ENCODE results near the gene SYNGR3.
"Not testable (repeated sequence)": the region's sequence is repeated elsewhere in the genome, so short reads cannot be mapped to it uniquely, and the experiment has no call there.

The SYNGR3 gene

GRCh38 chr16:1959269-1960039 lies 30.3 kb upstream of the SYNGR3 start, which contains the start of gene NDUFB10:
TSS of gene NDUFB10 (plus strand) at chr16:1959538. CDS start at chr16:1959625, 87 bp downstream.
- peak; percentile 69 to 76 for DNase-seq

- peak in 1 of 2 experiments; percentile 15 for DNase-seq
These were observed 28.8 kb upstream of the SYNGR3 start for GRCh38 chr16:1960665-1961630.

GRCh38 chr16:1961651-1962067 lies 28.1 kb upstream of the SYNGR3 start:
- no peak for DNase-seq

- DNase-seq = not testable (repeated sequence)
These were observed 27.3 kb upstream of the SYNGR3 start for GRCh38 chr16:1962161-1963153.

DNA sequence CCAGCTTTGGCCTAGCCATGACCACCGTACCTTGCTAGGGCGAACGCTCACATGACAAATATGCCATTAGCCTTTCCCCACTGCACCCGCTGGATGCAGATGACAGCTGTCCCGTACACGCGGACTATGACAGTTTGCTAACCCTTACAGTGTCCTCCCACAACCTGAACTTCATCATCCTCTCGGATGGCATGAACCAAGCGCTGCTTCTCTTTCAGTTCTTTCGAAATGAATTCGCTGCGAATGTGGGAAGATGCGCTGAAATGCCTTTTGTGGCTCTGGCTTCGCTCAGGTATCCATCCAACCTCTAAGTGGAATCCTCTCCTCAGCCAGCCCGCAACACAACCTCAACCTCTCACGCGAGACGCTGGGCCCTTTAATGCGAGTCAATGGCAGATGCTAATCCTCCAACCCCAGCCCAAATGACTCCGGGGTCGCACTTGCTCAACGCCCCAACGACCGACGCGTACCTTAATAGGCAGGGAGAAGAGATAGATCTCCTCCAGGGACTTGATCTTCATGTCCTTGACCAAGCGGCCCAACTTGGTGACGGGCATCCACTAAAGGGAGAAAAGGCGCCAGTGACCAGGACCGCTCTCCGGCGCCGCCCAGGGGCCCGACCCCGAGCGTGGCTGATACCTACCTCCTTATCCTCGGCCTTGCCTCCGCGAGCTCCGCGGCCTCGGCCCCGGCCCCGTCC lies 25.8 kb upstream of the SYNGR3 start:
- DNase-seq = peak; percentile 29 to 35

- peak; percentile 96 to 97 for DNase-seq
These were observed 25.0 kb upstream of the SYNGR3 start, which contains the start of gene RPS2 for GRCh38 chr16:1964506-1965395. TSS of gene RPS2 (minus strand) at chr16:1964826. CDS start at chr16:1964625, 201 bp downstream.

DNA sequence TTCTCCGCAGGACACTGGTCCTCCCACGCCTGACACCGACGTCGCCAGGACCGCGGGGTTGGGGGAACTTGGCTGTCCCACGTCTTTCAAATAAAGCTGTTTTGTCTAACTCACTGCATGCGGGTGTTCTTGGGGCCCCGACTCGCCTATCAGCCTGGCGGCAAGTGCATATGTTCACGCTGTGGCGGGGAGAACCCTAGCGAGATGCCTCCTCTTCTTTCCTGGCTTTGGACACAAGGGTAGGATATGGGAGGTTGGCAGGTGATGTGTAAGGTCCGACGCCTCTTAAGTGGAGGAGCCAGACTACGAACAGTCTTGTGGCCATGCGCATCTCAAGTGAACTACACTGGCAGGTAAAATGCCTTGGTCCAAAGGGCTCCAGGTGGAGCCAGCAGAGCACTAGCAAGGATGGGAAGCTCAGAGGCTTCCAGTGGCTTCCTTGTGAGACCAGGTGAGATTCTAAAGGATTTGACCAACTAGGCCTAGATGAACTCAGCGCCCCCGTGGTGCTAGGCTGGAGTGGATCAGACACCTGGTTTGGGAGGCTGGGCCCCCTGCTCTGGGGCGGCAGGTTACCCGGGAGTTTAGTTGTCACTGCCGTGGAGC lies 24.3 kb upstream of the SYNGR3 start:
- DNase-seq = no peak

- DNase-seq = no peak
These were observed 23.3 kb upstream of the SYNGR3 start, which contains the start of gene RNF151 for GRCh38 chr16:1966460-1966859. TSS of gene RNF151 (plus strand) at chr16:1966856. CDS start at chr16:1966882, 26 bp downstream.

- no peak for DNase-seq
These were observed 21.4 kb upstream of the SYNGR3 start for GRCh38 chr16:1968146-1968953.

DNA sequence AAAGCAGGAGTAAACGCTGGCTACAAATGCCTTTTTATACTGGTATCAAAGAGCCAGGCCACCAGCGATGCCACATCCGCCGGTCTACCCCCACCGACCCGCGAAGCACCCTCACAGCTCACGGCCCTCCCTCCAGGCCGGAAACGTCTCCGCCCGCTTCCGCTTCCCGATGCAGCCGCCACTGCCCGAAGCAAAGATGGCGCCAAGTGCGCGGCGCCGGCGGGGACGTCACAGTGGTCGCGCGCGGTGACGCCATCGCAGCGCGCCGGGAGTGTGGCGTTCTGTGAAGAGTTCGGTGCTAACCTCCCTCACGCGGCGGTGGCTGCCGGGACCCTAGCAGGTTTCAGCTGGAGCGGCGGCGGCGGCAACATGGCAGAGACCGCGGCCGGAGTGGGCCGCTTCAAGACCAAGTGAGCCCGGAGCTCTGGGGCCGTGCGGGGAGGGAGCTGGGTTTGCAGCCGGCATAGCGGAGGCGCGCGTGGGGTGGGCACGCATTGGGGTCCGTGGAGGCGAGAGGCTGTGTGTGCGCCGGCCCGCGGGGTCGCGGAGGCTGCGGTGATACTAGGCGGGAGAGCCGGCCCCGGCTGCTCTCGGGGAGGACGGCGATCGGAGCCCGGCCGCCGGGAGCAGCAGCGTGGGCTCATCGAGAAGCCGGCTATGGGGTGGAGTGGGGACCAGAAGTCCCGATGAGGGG lies 17.8 kb upstream of the SYNGR3 start, which contains the start of gene TBL3:
Gene TBL3, plus strand, starts transcription at position 258 of the 694 bp plus-strand sequence. Its CDS starts 112 bp downstream, at position 370.
- DNase-seq = peak; percentile 76 to 86

- no peak for DNase-seq
These were observed 17.3 kb upstream of the SYNGR3 start for GRCh38 chr16:1972490-1972877.

GRCh38 chr16:1973461-1974156 lies 16.2 kb upstream of the SYNGR3 start:
- DNase-seq = no peak

DNA sequence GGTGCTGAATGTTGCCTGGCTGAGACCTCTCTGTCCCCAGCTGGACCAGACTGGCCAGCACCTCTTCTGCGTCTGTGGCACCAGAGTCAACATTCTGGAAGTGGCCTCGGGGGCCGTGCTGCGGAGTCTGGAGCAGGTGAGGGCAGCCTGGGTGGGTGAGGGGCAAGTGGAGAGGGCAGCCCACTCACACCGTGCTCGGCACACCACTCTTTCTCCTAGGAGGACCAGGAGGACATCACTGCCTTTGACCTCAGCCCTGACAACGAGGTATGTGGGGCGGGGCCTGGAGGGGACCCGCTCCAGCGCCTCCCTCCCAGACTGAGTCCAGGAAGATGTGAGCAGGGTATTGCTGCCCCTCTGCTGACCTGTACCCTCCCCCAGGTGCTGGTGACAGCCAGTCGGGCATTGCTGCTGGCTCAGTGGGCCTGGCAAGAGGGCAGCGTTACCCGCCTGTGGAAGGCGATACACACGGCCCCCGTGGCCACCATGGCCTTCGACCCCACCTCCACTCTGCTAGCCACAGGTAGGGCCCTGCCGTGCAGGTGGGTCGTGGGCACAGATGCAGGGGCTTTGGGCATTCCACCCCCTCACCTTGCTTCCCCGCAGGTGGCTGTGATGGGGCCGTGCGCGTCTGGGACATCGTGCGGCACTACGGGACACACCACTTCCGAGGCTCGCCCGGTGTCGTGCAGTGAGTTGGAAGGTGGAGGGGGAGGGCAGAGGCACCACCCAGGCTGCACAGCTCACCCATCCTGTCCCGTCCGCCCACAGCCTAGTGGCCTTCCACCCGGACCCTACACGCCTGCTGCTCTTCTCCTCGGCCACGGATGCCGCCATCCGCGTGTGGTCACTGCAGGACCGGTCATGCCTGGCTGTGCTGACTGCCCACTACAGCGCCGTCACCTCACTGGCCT lies 15.4 kb upstream of the SYNGR3 start:
- DNase-seq = no peak

DNA sequence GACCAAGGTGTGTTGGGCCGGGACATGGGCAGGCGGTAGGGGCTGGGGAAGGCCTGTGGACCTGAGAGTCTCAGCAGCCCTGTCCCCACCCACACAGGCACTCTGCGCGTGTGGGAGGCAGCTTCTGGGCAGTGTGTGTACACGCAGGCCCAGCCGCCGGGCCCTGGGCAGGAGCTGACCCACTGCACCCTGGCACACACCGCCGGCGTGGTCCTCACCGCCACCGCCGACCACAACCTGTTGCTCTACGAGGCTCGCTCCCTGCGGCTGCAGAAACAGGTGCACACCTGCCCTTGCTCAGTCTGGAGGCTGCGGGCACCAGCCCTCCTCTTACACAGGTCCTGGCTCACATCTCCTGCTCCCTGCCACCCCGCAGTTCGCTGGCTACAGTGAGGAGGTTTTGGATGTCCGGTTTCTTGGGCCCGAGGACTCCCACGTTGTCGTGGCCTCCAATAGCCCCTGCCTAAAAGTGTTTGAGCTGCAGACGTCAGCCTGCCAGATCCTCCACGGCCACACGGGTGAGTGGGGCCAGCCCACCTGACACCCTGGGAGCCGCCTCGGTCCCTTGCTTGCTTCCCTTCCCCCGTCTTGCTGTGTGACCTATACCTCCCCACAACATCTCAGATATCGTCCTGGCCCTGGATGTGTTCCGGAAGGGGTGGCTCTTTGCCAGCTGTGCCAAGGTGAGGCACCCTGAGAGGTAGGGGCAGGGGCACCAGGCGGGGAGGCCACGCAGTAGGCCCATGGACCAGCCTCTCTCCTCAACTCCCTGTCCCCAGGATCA lies 14.1 kb upstream of the SYNGR3 start:
- DNase-seq = no peak

DNA sequence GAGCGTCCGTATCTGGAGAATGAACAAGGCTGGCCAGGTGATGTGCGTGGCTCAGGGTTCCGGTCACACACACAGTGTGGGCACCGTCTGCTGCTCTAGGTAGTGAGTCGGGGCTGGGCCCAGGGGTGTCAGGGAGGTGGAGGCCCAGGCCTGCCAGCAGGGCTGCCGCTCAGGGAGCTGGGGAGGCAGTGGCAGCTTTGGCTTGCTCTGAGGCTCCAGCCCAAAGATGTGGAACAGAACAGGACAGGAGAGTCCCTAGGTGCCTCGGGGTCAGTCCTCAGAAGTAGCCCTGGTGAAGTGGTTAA lies 13.6 kb upstream of the SYNGR3 start:
- DNase-seq = no peak

All from AML-193 (cell line).